ENCODE data around the gene C1QTNF2. TPM values are rescaled to one million over a fixed set of nuclear protein-coding genes. Genes with fewer than 3 reads are reported as not detected.

Gene C1QTNF2
- total RNA-seq, 1 donor from 2014 or later: 1.0 TPM

DNA sequence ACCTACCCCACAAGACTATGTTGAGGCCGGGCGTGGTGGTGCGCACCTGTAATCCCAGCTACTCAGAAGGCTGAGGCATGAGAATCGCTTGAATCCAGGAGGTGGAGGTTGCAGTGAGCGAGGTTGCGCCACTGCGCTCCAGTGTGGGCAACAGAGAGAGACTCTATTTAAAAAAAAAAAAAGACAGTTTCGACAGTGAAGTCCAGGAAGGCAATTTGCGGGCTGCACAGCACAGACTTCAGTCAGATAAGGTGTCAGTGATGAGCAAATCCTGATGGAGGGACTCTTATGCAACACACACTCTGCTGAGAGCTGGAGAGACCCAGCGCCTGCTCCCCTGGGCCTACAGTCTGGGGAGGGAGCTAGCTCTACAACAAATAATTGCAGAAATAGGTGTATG is 72.2 kb downstream of the C1QTNF2 start:
- Mint-ChIP-seq H3K27ac (ENCODE audit: unreplicated experiment) (peak overlapping the region; percentile 91), H3K27me3 (ENCODE audit: unreplicated experiment) (peaks cover 6% of the 10 kb centered on the region), H3K4me1 (ENCODE audit: low read depth, unreplicated experiment) (peaks cover 69% of the 10 kb centered on the region), H3K36me3 (ENCODE audit: unreplicated experiment) (no peaks in the 10 kb centered on the region), H3K9me3 (ENCODE audit: unreplicated experiment) (peaks cover 9% of the 10 kb centered on the region), H3K4me3 (ENCODE audit: unreplicated experiment) (peak overlapping the region; percentile 65)
- DNase-seq: peak; percentile 50
- TF ChIP-seq, protein P1, sequence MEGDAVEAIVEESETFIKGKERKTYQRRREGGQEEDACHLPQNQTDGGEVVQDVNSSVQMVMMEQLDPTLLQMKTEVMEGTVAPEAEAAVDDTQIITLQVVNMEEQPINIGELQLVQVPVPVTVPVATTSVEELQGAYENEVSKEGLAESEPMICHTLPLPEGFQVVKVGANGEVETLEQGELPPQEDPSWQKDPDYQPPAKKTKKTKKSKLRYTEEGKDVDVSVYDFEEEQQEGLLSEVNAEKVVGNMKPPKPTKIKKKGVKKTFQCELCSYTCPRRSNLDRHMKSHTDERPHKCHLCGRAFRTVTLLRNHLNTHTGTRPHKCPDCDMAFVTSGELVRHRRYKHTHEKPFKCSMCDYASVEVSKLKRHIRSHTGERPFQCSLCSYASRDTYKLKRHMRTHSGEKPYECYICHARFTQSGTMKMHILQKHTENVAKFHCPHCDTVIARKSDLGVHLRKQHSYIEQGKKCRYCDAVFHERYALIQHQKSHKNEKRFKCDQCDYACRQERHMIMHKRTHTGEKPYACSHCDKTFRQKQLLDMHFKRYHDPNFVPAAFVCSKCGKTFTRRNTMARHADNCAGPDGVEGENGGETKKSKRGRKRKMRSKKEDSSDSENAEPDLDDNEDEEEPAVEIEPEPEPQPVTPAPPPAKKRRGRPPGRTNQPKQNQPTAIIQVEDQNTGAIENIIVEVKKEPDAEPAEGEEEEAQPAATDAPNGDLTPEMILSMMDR (IDR thresholded peaks at IDR 0.05; ENCODE audit: partially characterized antibody, unreplicated experiment): no peak

DNA sequence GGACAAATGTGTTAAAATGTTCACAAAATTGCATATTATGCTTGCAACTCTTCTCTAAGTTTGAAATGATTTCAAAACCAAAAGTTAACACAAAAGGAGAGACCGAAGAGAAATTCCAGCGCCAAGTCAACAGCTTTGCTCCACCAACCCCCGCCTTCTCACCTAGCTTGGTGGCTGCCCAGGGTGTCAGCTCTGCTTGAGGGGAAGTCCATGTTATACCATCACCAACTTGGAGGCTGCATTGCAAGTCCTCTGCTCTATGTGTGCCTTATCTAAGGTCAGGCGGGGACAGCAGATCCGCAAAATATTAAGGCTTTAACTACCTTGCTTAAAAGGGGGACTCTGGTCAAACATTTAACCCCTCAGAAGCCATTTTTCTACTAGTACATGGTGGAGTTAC is 72.7 kb downstream of the C1QTNF2 start:
- H3K27ac Mint-ChIP-seq (ENCODE audit: unreplicated experiment): peak overlapping the region; percentile 91
- no peaks in the 10 kb centered on the region for H3K36me3 Mint-ChIP-seq (ENCODE audit: unreplicated experiment)
- TF ChIP-seq, protein P1 (IDR thresholded peaks at IDR 0.05; ENCODE audit: partially characterized antibody, unreplicated experiment): no peak
- no peak for DNase-seq
- peaks cover 67% of the 10 kb centered on the region for H3K4me1 Mint-ChIP-seq (ENCODE audit: low read depth, unreplicated experiment)
- peaks cover 8% of the 10 kb centered on the region for H3K9me3 Mint-ChIP-seq (ENCODE audit: unreplicated experiment)
- peaks cover 6% of the 10 kb centered on the region for H3K27me3 Mint-ChIP-seq (ENCODE audit: unreplicated experiment)
- H3K4me3 Mint-ChIP-seq (ENCODE audit: unreplicated experiment): peak overlapping the region; percentile 54

Other genes with a start within 250 kb of the C1QTNF2 start
- gene FABP6, start 141.1 kb downstream of the C1QTNF2 start, total RNA-seq (ENCODE audit: unreplicated experiment): 7.7 TPM
- gene CCNJL, start 58.1 kb downstream of the C1QTNF2 start, total RNA-seq (ENCODE audit: unreplicated experiment): 123 TPM
- 5.1 TPM for gene FAM200C, start 29.4 kb upstream of the C1QTNF2 start, total RNA-seq (ENCODE audit: unreplicated experiment)
- gene SLU7, start 48.5 kb upstream of the C1QTNF2 start, total RNA-seq (ENCODE audit: unreplicated experiment): 44.7 TPM
- 25.3 TPM for gene PTTG1, start 51.2 kb upstream of the C1QTNF2 start, total RNA-seq (ENCODE audit: unreplicated experiment)